Kidney epithelial cell (primary cell): ENCODE results near the gene FALEC. TPM values are rescaled to one million over a fixed set of nuclear protein-coding genes. Genes with fewer than 3 reads are reported as not detected.
"Not testable (repeated sequence)": the region's sequence is repeated elsewhere in the genome, so short reads cannot be mapped to it uniquely, and the experiment has no call there.

Source experiments
- DNase-seq: peaks from one replicate; pipeline ENCODE4 v3.0.0-alpha.2; 2010; ENCODE audit warnings: low read depth
- H3K27me3 ChIP-seq: 2 replicates; pipeline ENCODE4 v1.6.0; 2011; ENCODE audit warnings: low read length; ENCODE audit not compliant: control insufficient read depth, insufficient read depth
- H3K36me3 ChIP-seq: 2 replicates; pipeline ENCODE4 v1.5.1; 2011; ENCODE audit warnings: low read length; ENCODE audit not compliant: control insufficient read depth, insufficient read depth
- H3K4me3 ChIP-seq: 2 replicates; pipeline ENCODE4 v1.5.1; 2011; ENCODE audit warnings: low read depth, mild to moderate bottlenecking, control low read depth, low read length
- total RNA-seq: library from RNA; depleted of rRNA; stranded (reverse); fragments of >200 nt; gene quantifications from 2 replicates; pipeline ENCODE4 v1.2.3, GENCODE V29; 2015
- TF ChIP-seq, protein P1 (sequence below): IDR thresholded peaks from 2 replicates; pipeline ENCODE4 v1.5.1; 2011; ENCODE audit warnings: mild to moderate bottlenecking, moderate library complexity, low read length, control low read depth, inconsistent platforms; ENCODE audit not compliant: insufficient read depth, poor library complexity, severe bottlenecking

The FALEC gene
- total RNA-seq, 1 donor from 2014 or later: not detected

DNA sequence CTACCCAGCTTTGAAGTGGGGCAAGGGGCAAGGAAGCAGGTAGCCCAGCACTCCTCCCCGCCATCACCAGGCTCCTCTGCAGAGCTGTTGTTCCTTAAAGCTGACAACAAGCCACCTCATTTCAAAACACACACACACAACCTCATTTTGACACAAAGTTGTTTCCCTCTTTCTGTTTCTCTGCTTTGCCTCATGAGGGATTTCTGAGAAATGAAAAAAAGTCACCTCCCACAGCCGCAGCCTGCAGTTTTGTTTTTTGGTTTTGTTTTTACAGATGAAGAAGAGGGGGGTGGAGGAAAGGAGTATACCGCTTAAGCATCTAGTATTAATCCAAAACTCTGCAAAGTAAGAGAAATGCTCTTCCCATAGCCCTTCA lies 51.8 kb downstream of the FALEC start:
- H3K4me3 ChIP-seq: no peak overlapping the region
- H3K27me3 ChIP-seq: no peaks in the 10 kb centered on the region
- no peaks in the 10 kb centered on the region for H3K36me3 ChIP-seq
- TF ChIP-seq, protein P1, sequence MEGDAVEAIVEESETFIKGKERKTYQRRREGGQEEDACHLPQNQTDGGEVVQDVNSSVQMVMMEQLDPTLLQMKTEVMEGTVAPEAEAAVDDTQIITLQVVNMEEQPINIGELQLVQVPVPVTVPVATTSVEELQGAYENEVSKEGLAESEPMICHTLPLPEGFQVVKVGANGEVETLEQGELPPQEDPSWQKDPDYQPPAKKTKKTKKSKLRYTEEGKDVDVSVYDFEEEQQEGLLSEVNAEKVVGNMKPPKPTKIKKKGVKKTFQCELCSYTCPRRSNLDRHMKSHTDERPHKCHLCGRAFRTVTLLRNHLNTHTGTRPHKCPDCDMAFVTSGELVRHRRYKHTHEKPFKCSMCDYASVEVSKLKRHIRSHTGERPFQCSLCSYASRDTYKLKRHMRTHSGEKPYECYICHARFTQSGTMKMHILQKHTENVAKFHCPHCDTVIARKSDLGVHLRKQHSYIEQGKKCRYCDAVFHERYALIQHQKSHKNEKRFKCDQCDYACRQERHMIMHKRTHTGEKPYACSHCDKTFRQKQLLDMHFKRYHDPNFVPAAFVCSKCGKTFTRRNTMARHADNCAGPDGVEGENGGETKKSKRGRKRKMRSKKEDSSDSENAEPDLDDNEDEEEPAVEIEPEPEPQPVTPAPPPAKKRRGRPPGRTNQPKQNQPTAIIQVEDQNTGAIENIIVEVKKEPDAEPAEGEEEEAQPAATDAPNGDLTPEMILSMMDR: no peak
- DNase-seq: no peak

DNA sequence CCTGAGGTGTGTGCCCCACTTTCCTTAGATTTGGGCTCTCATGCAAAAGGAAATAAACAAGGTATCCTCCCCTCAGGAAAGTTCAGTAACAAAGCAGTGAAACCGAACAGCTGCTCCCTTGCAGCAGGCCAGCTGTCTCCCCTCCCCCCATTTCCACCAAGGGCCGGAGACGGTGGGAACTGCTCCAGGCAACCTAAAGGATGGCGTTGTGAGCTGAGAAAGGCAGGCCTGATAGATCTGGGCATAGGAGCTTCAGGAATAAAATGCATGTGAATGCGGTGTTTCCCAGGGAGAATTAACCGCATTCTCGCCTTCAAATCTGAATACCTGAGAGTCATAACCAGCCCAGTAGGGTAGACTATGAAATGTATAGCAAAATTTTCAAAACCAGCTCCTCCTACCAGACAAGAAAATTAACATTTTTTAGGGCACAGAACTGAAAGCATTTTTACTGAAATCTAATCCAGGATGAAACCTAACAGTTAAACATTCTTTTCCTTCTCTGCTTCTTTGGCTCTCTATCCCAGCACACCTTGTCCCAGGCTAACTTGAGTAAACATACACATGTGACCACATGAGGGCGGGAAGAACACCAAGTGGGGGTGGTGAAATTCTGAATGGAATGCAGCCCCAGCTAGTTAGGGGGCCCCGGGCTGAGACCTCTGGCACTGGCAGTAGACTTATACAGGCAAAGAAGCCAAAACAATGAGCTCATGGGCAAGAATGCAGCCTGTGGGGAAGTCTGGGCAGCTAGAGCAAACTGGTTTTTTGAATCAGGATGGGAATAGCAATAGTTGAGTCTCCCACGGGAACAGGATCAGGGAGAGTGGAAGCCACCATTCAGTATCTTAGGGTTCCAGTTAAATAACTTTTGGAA lies 52.4 kb downstream of the FALEC start:
- peak; percentile 97 for DNase-seq
- TF ChIP-seq, protein P1: no peak
- H3K27me3 ChIP-seq: no peaks in the 10 kb centered on the region
- no peak overlapping the region for H3K4me3 ChIP-seq
- H3K36me3 ChIP-seq: no peaks in the 10 kb centered on the region

DNA sequence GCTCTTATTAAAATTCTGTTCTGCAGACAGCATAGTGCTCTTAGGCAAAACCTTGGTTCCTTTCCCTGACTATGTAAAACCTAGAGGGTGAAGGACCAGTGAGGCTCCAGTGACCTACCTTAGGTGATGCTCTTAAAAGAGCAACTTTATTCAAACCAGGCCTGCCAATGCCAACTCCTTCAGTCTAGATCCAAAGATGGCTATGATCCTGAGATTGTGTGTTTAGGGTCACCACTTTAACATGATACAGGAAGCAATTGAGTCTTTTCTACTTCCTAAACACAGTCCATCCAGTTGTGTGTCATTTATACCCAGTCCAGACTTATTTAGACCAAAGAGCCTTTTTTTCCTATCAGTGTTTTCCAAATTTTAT lies 53.0 kb downstream of the FALEC start:
- DNase-seq: no peak
- Histone ChIP-seq H3K36me3 (no peaks in the 10 kb centered on the region), H3K4me3 (no peak overlapping the region), H3K27me3 (no peaks in the 10 kb centered on the region)
- TF ChIP-seq, protein P1: no peak

GRCh38 chr1:150572918-150573647 lies 57.5 kb downstream of the FALEC start:
- no peaks in the 10 kb centered on the region for H3K27me3 ChIP-seq
- TF ChIP-seq, protein P1: no peak
- no peak for DNase-seq
- H3K36me3 ChIP-seq: peaks cover 5% of the 10 kb centered on the region
- no peak overlapping the region for H3K4me3 ChIP-seq

- not testable (repeated sequence) for H3K36me3 ChIP-seq, DNase-seq, H3K4me3 ChIP-seq, H3K27me3 ChIP-seq
Measured at GRCh38 chr1:150573648-150574071, 58.1 kb downstream of the FALEC start.

DNA sequence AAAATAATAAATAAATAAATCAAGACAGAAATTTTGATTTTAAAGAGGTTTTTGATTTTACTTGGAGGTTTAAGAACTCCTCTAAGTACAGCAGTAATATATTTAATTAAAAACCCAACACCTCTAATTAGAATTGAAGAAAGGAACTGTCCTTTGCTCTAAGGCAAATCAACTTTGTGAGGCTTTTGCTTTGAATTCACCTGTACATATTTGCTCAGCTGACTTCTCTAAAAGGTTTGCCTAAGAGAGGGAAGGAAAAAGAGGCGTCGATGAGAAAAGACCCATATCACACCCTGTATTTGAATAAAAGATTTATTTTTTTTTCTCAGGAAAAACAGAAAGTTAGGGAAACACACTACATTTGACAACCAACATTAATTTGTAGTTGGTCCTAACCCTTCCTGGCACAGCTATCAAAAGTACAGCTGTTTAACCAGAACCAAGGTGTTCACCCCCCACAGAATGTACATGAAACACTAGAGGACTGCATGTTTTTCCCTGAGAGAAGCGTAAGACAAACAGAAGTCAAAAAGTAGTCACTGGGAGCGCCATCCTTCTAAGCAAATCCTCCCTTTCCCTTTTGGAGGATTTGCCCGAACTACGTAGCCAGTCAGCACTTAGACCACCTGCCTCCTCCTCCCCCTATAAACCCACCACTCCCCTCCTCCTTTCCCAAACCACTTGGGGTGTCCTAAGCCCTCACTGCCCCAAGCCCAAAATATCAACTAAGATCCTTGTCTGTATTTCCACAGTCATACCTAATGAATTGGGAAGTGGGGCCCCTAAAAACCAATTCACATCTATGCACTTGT lies 58.9 kb downstream of the FALEC start:
- Histone ChIP-seq H3K36me3 (peaks cover 8% of the 10 kb centered on the region), H3K4me3 (peak overlapping the region; percentile 99)
- TF ChIP-seq, protein P1: no peak

More for the DNA sequence above, 58.9 kb downstream of the FALEC start:
- H3K27me3 ChIP-seq: no peaks in the 10 kb centered on the region
- DNase-seq: no peak
